Neural crest cell (in vitro differentiated cells): ENCODE data around the gene TFPI. TPM values are rescaled to one million over a fixed set of nuclear protein-coding genes. Genes with fewer than 3 reads are reported as not detected.

ENCODE experiments used
- DNase-seq: peaks from one replicate; pipeline ENCODE4 v3.0.0; 2021; ENCODE audit warnings: low read depth, mixed read lengths, low spot score
- H3K27ac Mint-ChIP-seq: one replicate; pipeline ENCODE4 v1.8.0; 2021; ENCODE audit warnings: mild to moderate bottlenecking, mixed read lengths; ENCODE audit not compliant: unreplicated experiment
- H3K27me3 Mint-ChIP-seq: 2 replicates; pipeline ENCODE4 v1.8.0; 2021; ENCODE audit warnings: low read depth, mild to moderate bottlenecking, mixed read lengths
- H3K36me3 Mint-ChIP-seq: 2 replicates; pipeline ENCODE4 v1.8.0; 2021; ENCODE audit warnings: low read depth, mild to moderate bottlenecking, mixed read lengths
- H3K4me1 Mint-ChIP-seq: 2 replicates; pipeline ENCODE4 v1.8.0; 2021; ENCODE audit warnings: mixed read lengths
- H3K4me3 Mint-ChIP-seq: one replicate; pipeline ENCODE4 v1.8.0; 2021; ENCODE audit warnings: mild to moderate bottlenecking, mixed read lengths
- H3K9me3 Mint-ChIP-seq: 2 replicates; pipeline ENCODE4 v1.8.0; 2021; ENCODE audit warnings: mixed read lengths
- total RNA-seq: library from RNA; stranded (reverse); gene quantifications from 2 replicates; pipeline ENCODE4 v1.2.1, GENCODE V29; 2021
- TF ChIP-seq, protein P1 (sequence below): fragments of 200-600 bp; sonication (generic); conservative IDR thresholded peaks from 2 replicates; pipeline ENCODE4 v1.5.0; 2021; ENCODE audit warnings: antibody characterized with exemption, mild to moderate bottlenecking

TFPI gene
- total RNA-seq, 1 donor from 2014 or later, result 7.0 TPM

DNA sequence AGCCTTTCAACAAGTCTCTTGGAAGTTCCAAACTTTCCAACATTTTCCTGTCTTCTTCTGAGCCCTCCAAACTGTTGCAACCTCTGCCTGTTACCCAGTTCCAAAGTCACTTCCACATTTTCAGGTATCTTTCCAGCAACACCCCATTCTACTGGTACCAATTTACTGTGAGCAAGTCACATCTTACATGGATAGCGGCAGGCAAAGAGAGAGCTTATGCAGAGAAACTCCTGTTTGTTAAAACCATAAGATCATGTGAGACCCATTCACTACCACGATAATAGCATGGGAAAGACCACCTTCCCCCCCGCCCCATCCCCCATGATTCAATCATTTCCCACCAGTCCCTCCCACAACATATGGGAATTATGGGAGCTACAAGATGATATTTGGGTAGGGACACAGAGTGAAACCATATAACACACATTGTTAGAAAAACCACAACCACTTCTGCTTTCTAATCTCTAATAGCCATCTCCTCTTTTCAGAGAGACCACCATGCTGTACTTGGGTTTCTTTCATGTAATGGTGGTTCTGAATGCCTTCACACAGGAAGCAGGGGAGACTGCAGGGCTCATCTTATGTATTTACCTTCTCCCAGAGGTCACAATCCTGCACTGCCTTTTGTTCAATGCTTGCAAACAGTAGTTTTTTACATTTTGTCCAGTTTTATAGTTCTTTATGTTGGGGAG lies 60.2 kb downstream of the TFPI start:
- peaks cover 4% of the 10 kb centered on the region for H3K9me3 Mint-ChIP-seq
- no peak overlapping the region for H3K27ac Mint-ChIP-seq
- no peak for DNase-seq
- H3K36me3 Mint-ChIP-seq, result peaks cover 12% of the 10 kb centered on the region
- peaks cover 3% of the 10 kb centered on the region for H3K4me1 Mint-ChIP-seq
- TF ChIP-seq, protein P1, sequence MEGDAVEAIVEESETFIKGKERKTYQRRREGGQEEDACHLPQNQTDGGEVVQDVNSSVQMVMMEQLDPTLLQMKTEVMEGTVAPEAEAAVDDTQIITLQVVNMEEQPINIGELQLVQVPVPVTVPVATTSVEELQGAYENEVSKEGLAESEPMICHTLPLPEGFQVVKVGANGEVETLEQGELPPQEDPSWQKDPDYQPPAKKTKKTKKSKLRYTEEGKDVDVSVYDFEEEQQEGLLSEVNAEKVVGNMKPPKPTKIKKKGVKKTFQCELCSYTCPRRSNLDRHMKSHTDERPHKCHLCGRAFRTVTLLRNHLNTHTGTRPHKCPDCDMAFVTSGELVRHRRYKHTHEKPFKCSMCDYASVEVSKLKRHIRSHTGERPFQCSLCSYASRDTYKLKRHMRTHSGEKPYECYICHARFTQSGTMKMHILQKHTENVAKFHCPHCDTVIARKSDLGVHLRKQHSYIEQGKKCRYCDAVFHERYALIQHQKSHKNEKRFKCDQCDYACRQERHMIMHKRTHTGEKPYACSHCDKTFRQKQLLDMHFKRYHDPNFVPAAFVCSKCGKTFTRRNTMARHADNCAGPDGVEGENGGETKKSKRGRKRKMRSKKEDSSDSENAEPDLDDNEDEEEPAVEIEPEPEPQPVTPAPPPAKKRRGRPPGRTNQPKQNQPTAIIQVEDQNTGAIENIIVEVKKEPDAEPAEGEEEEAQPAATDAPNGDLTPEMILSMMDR, result no peak
- H3K27me3 Mint-ChIP-seq, result no peaks in the 10 kb centered on the region
- no peak overlapping the region for H3K4me3 Mint-ChIP-seq

DNA sequence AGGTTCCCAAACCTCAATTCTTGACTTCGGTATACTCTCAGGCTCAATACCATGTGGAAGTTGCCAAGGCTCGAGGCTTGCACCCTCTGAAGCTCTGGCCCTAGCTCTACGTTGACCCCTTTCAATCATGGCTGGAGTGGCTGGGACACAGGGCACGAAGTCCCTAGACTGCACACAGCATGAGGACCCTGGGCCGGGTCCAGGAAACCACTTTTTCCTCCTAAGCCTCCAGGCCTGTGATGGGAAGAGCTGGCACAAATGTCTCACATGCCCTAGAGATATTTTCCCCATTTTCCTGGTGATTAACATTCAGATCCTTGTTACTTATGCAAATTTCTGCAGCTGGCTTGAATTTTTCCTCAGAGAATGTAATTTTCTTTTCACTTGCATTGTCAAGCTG lies 61.1 kb downstream of the TFPI start:
- no peak for DNase-seq
- Mint-ChIP-seq H3K4me1 (peaks cover 3% of the 10 kb centered on the region), H3K9me3 (peaks cover 4% of the 10 kb centered on the region), H3K36me3 (peaks cover 12% of the 10 kb centered on the region), H3K27ac (no peak overlapping the region), H3K27me3 (no peaks in the 10 kb centered on the region), H3K4me3 (no peak overlapping the region)
- TF ChIP-seq, protein P1, result no peak

DNA sequence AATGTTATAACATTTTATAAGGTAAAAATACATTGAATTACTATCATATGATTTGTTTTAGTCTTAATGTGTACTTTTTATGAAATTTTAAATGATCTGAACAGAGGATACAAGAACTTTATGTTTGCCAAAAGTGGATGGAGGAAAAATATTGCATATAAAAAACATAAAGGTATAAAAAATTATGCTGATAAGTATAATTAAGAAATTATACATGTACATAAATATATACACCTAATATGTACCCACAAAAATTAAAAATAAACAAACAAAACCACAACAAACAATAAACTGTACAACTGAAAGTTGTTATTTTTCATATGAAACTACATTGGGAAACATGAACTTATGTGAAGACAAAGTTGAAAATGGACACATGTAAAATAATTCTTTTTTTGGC lies 68.0 kb downstream of the TFPI start:
- Mint-ChIP-seq H3K27ac (no peak overlapping the region), H3K27me3 (no peaks in the 10 kb centered on the region), H3K4me1 (no peaks in the 10 kb centered on the region), H3K36me3 (no peaks in the 10 kb centered on the region), H3K4me3 (no peak overlapping the region), H3K9me3 (no peaks in the 10 kb centered on the region)
- DNase-seq, result no peak
- TF ChIP-seq, protein P1, result no peak

DNA sequence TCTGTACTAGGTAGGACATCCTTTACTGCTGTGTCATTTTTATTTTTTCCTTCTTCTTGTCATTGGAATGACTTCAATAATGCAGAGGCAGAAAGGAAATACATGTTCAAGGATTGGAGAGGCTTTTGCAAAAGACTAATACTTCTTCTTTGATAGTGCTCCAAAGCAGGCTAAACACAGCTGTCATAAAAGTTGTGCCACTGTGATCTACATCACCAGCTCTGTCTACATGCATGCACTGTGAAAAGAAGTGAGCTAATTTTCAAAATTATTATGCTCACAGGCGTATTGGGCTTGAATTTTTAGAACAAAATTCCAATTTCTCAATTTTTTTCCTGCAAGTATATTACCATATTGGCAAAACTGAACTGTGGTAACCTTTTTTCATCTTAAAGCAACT lies 68.7 kb downstream of the TFPI start:
- no peaks in the 10 kb centered on the region for H3K27me3 Mint-ChIP-seq
- no peaks in the 10 kb centered on the region for H3K4me1 Mint-ChIP-seq
- H3K4me3 Mint-ChIP-seq, result no peak overlapping the region
- H3K36me3 Mint-ChIP-seq, result no peaks in the 10 kb centered on the region
- no peak for DNase-seq
- no peaks in the 10 kb centered on the region for H3K9me3 Mint-ChIP-seq
- TF ChIP-seq, protein P1, result no peak
- H3K27ac Mint-ChIP-seq, result no peak overlapping the region

DNA sequence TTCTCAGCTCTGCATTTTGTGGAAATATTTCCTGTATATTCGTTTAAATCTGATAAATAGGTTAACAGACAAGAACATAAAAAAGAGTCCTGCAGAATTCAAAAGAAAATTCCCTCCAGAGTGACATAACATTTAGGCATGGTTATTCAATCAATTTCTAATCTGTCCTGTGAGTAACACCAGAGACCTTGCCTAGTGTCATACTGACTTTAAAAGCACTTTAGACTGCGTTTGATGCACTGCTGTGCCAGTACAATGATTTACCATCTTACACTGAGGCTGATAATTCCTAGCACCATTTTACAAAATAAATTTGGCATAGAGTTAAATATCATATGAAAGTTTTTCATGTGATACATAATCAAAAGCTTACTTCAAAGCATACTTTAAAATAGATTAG lies 70.7 kb downstream of the TFPI start:
- no peaks in the 10 kb centered on the region for H3K4me1 Mint-ChIP-seq
- no peak overlapping the region for H3K4me3 Mint-ChIP-seq
- TF ChIP-seq, protein P1, result no peak
- H3K27ac Mint-ChIP-seq, result no peak overlapping the region
- no peaks in the 10 kb centered on the region for H3K9me3 Mint-ChIP-seq
- no peaks in the 10 kb centered on the region for H3K27me3 Mint-ChIP-seq
- no peaks in the 10 kb centered on the region for H3K36me3 Mint-ChIP-seq
- no peak for DNase-seq
